GM23248 (cell line): Measurements from ENCODE around the gene MYO16.

Experiments
- EZH2 ChIP-seq: fragments of 200-600 bp; sonication (generic); IDR thresholded peaks from 2 replicates; pipeline ENCODE4 v1.6.1; 2018; ENCODE audit warnings: antibody characterized with exemption, mild to moderate bottlenecking; ENCODE audit not compliant: insufficient read depth, poor library complexity, severe bottlenecking
- EZH2phosphoT487 ChIP-seq: fragments of 200-600 bp; sonication (generic); IDR thresholded peaks from 2 replicates; pipeline ENCODE4 v1.6.1; 2018; ENCODE audit warnings: antibody characterized with exemption, moderate library complexity, mild to moderate bottlenecking, low read depth; ENCODE audit not compliant: insufficient read depth

DNA sequence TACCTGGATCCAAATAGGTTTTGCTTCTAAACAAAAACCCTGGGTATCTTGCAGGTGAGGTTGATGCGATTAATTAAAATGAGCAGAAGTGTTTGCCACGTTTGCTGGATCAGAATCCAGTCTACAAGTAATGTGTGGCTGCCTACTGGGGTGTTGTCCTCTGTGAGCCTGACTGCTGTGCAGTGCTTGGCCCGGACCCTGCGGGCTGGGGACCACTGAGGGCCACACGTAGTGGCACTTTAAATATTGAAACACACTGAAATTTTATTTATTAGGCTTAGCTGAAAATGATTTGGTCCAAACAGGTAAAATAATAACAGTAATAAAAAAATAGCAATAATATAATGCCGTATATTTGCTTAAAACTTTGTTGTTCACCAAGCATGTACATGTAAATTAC, 338.0 kb downstream of the MYO16 start:
- no peak for TF ChIP-seq EZH2
- no peak for TF ChIP-seq EZH2phosphoT487
